PFSK-1 (cell line): ENCODE measurements around the gene ZNF775.

Experiments
- FOXP2 ChIP-seq: optimal IDR thresholded peaks from 2 replicates; pipeline ENCODE3; 2011; ENCODE audit warnings: borderline replicate concordance, control low read depth, inconsistent platforms; ENCODE audit not compliant: insufficient read depth; ENCODE audit errors: extremely low read length, extremely low read depth
- POLR2AphosphoS5 ChIP-seq: IDR thresholded peaks from 2 replicates; pipeline ENCODE4 v1.6.1; 2012; ENCODE audit warnings: low read depth, mild to moderate bottlenecking, control low read depth, low read length, moderate library complexity
- SIN3A ChIP-seq: IDR thresholded peaks from 2 replicates; pipeline ENCODE4 v1.6.1; 2012; ENCODE audit warnings: mild to moderate bottlenecking, low read length, moderate library complexity, borderline replicate concordance; ENCODE audit not compliant: insufficient read depth
- TAF1 ChIP-seq: IDR thresholded peaks from 2 replicates; pipeline ENCODE4 v1.6.1; 2012; ENCODE audit warnings: low read length, control low read depth, borderline replicate concordance; ENCODE audit not compliant: insufficient read depth
- TF ChIP-seq, protein P1 (sequence below), 2 experiments: IDR thresholded peaks; 2 replicates each; pipeline versions ENCODE4 v1.6.1 to v1.8.0; 2011 to 2012; ENCODE audit warnings: low read depth in 2 of 2, low read length in 2 of 2, control low read depth in 1 of 2, inconsistent platforms in 1 of 2, mild to moderate bottlenecking in 1 of 2, moderate library complexity in 1 of 2; ENCODE audit not compliant: insufficient read depth in 1 of 2

ZNF775 gene

DNA sequence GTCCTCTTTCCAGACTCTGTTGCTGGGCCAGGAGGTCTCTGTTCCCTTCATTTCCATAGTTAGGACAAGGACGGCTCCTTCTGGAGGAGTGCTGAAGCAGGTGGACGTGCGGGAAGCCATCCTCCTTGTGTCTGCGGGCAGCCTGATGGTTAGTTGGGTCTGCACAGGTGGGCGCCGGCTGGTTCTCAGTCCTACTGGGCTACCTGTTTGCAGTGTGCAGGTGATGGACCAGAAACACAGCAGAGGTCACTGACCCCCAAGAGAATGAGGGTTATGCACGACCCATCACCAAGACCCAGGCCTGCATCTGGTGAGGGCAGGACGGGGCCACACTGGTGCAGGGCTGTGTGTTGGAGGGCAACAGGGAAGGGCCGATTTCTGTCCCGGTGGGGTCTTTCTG lies 45.5 kb upstream of the ZNF775 start:
- no peak for TF ChIP-seq FOXP2
- TF ChIP-seq POLR2AphosphoS5: no peak
- TF ChIP-seq, protein P1, sequence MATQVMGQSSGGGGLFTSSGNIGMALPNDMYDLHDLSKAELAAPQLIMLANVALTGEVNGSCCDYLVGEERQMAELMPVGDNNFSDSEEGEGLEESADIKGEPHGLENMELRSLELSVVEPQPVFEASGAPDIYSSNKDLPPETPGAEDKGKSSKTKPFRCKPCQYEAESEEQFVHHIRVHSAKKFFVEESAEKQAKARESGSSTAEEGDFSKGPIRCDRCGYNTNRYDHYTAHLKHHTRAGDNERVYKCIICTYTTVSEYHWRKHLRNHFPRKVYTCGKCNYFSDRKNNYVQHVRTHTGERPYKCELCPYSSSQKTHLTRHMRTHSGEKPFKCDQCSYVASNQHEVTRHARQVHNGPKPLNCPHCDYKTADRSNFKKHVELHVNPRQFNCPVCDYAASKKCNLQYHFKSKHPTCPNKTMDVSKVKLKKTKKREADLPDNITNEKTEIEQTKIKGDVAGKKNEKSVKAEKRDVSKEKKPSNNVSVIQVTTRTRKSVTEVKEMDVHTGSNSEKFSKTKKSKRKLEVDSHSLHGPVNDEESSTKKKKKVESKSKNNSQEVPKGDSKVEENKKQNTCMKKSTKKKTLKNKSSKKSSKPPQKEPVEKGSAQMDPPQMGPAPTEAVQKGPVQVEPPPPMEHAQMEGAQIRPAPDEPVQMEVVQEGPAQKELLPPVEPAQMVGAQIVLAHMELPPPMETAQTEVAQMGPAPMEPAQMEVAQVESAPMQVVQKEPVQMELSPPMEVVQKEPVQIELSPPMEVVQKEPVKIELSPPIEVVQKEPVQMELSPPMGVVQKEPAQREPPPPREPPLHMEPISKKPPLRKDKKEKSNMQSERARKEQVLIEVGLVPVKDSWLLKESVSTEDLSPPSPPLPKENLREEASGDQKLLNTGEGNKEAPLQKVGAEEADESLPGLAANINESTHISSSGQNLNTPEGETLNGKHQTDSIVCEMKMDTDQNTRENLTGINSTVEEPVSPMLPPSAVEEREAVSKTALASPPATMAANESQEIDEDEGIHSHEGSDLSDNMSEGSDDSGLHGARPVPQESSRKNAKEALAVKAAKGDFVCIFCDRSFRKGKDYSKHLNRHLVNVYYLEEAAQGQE (IDR thresholded peaks at IDR 0.05; ENCODE audit: insufficient read depth in 1 of 2, low read depth in 2 of 2, low read length in 2 of 2): no peak
- TF ChIP-seq SIN3A: no peak
- TF ChIP-seq TAF1: no peak

DNA sequence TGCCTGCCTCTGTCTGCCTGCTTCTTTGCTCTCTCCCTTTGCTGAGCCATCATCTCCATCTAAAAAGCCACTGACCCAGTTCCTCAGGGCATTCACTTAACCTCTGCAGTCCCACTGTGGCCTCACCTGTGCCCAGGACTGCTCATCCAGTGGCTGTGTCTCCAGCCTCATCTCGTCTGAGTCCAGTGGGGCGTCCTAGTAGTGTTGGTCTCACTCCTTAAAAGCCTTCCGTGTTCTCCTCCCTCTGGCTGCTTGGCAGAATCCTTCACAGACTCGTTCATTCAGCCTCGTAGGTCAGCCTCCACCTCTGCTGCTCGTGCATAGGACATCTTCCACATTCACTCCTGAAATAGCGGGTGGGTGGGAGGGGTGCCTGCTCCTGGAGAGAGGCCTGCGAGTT lies 45.0 kb upstream of the ZNF775 start:
- TF ChIP-seq FOXP2: no peak
- TF ChIP-seq POLR2AphosphoS5: no peak
- TF ChIP-seq TAF1: no peak
- TF ChIP-seq, protein P1 (IDR thresholded peaks at IDR 0.05; ENCODE audit: insufficient read depth in 1 of 2, low read depth in 2 of 2, low read length in 2 of 2): no peak
- no peak for TF ChIP-seq SIN3A

DNA sequence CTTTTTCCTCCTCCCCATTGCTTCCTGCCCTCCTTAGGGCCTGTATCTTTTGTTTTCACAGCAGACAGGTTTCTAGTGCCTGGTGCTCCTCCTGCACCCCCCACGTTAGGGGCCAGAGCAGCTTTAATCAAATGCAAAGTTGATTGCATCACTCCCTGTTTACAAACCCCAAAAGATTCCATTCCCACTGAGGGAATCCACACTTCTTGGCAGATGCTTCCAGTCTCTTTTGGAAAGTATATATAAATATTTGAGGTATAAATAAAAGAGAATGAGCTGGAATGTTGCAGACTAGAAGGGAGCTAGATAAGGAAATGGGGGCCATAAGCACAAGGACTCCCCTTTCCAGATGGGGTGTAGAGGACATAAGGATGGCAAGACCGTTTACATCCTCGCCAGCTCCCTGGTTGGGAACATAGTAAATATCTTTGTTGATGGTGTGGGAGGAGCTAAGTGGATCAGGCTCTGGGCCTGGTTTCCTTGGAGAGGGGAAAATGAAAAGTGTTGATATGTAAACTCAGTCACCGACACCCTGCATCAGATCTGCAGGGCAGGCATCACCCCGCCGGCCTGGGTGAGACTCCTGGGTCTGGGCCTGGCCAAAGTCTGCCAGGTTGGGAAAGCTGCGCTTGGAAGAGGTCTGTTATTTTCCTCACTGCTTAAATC lies 43.9 kb upstream of the ZNF775 start:
- TF ChIP-seq POLR2AphosphoS5 (no peak), TAF1 (no peak), FOXP2 (no peak), SIN3A (no peak)
- TF ChIP-seq, protein P1 (IDR thresholded peaks at IDR 0.05; ENCODE audit: insufficient read depth in 1 of 2, low read depth in 2 of 2, low read length in 2 of 2): no peak

DNA sequence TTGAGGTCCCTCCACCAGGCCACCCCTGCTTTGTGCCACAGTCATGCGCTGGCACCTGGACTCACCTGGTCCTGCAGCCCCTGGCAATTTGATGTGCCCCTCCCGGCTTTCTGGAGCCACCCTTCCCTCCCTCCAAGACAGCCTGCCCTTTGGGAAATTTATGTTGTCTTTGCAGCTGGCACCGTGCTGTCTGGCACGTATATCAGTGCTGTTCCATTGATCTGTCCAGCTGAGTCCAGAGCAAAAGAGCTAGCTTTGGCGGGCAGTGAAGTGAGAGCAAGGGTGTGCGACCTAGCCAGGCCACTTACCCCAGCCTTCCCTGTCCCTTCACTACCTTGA lies 43.4 kb upstream of the ZNF775 start:
- TF ChIP-seq POLR2AphosphoS5 (no peak), TAF1 (no peak), FOXP2 (no peak), SIN3A (no peak)
- TF ChIP-seq, protein P1 (IDR thresholded peaks at IDR 0.05; ENCODE audit: insufficient read depth in 1 of 2, low read depth in 2 of 2, low read length in 2 of 2): no peak

DNA sequence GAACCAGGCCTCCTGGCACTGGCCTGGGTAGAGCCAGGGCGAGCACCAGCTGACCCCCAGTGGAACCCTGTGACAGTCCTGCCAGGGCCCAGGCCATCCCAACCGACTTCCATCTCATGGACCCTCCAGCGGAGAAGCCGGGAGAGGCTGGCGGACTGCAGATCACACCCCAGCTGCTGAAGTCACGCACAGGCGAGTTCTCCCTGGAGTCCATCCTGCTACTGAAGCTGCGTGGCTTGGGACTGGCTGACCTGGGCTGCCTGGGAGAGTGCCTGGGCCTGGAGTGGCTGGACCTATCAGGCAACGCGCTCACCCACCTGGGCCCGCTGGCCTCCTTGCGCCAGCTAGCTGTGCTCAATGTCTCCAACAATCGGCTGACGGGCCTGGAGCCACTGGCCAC lies 42.4 kb upstream of the ZNF775 start:
- TF ChIP-seq SIN3A (no peak), FOXP2 (no peak), TAF1 (no peak), POLR2AphosphoS5 (no peak)
- TF ChIP-seq, protein P1 (IDR thresholded peaks at IDR 0.05; ENCODE audit: insufficient read depth in 1 of 2, low read depth in 2 of 2, low read length in 2 of 2): no peak
